Activated naive CD4-positive, alpha-beta T cell treated with anti-CD3 and anti-CD28 coated beads, Interleukin-2, amount 10 ng/mL, durations not matched to agents 7 days and 5 days (primary cell): ENCODE results near the gene NR4A2.
A peak's percentile ranks its signal among the peaks of the same experiment; 100 is the strongest.

Source experiments
- CTCF ChIA-PET: fragments of 350-600 bp; sonication (Branson Sonifier 250); formaldehyde crosslinking; loops from one replicate; lab custom pipeline; 2021; ENCODE audit warnings: antibody characterized with exemption; lab: Charles Lee
- DNase-seq: peaks from one replicate; pipeline ENCODE4 v3.0.0-alpha.2; 2020
- H3K27ac Mint-ChIP-seq: one replicate; pipeline ENCODE4 v1.8.0; 2021; ENCODE audit warnings: mild to moderate bottlenecking, moderate library complexity, mixed read lengths
- H3K27me3 Mint-ChIP-seq: one replicate; pipeline ENCODE4 v1.8.0; 2021; ENCODE audit warnings: mild to moderate bottlenecking, mixed read lengths
- H3K36me3 Mint-ChIP-seq: one replicate; pipeline ENCODE4 v1.8.0; 2021; ENCODE audit warnings: mixed read lengths
- H3K4me1 Mint-ChIP-seq: one replicate; pipeline ENCODE4 v1.8.0; 2021; ENCODE audit warnings: mixed read lengths
- H3K4me3 Mint-ChIP-seq: one replicate; pipeline ENCODE4 v1.8.0; 2021; ENCODE audit warnings: mild to moderate bottlenecking, moderate library complexity, mixed read lengths
- H3K9me3 Mint-ChIP-seq: one replicate; pipeline ENCODE4 v1.8.0; 2021; ENCODE audit warnings: mixed read lengths

NR4A2 gene

GRCh38 chr2:156332534-156333273, at the start of gene NR4A2:
TSS of gene NR4A2 (minus strand) at chr2:156332721. CDS start at chr2:156330186, 2,535 bp downstream.
- DNase-seq = peak; percentile 90
- CTCF ChIA-PET = interaction anchor here (1.3 kb wide), 1 partner anchor 10 kb away, joined by 4 read pairs; no protein-coding TSS in a partner anchor
- Mint-ChIP-seq H3K9me3 (no peaks in the 10 kb centered on the region), H3K4me1 (peaks cover 48% of the 10 kb centered on the region), H3K4me3 (peak within 1 kb of the TSS; percentile 91), H3K27ac (peak within 1 kb of the TSS; percentile 93), H3K27me3 (peaks cover 62% of the 10 kb centered on the region), H3K36me3 (no peaks in the 10 kb centered on the region)

DNA sequence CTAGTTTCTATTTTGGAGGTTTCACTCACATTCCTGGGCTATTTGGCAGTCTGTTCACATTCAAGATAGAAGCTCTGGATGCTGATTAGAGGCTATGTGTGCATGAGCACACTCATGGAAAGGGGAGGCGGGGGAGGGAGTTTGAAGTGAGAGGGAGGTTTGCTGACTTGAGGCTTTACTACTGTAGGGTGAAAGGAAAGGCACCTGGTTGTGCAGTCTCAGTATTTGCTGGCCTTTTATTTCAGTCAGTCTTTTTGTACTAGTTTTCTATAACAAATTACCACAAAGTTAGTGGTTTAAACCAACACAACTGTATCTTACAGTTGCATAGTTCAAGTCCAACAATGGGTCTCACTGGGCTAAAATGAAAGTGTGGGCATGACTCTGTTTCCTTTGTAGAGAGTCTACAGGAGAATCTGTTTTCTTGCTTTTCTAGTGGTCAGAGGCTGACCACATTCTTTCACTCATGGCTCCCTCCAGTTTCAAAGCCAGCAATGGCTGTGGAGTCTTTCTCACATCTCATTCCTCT, 47.7 kb upstream of the NR4A2 start:
- H3K27ac Mint-ChIP-seq = no peak overlapping the region
- no peak overlapping the region for H3K4me3 Mint-ChIP-seq
- DNase-seq = no peak
- CTCF ChIA-PET = no interaction called here
- H3K4me1 Mint-ChIP-seq = peaks cover 8% of the 10 kb centered on the region
- peaks cover 3% of the 10 kb centered on the region for H3K27me3 Mint-ChIP-seq
- no peaks in the 10 kb centered on the region for H3K36me3 Mint-ChIP-seq
- H3K9me3 Mint-ChIP-seq = no peaks in the 10 kb centered on the region

GRCh38 chr2:156379714-156380113, 47.2 kb upstream of the NR4A2 start:
- CTCF ChIA-PET = no interaction called here
- no peaks in the 10 kb centered on the region for H3K9me3 Mint-ChIP-seq
- H3K27me3 Mint-ChIP-seq = peaks cover 3% of the 10 kb centered on the region
- no peak overlapping the region for H3K27ac Mint-ChIP-seq
- H3K4me1 Mint-ChIP-seq = peaks cover 8% of the 10 kb centered on the region
- no peaks in the 10 kb centered on the region for H3K36me3 Mint-ChIP-seq
- H3K4me3 Mint-ChIP-seq = no peak overlapping the region
- DNase-seq = no peak

DNA sequence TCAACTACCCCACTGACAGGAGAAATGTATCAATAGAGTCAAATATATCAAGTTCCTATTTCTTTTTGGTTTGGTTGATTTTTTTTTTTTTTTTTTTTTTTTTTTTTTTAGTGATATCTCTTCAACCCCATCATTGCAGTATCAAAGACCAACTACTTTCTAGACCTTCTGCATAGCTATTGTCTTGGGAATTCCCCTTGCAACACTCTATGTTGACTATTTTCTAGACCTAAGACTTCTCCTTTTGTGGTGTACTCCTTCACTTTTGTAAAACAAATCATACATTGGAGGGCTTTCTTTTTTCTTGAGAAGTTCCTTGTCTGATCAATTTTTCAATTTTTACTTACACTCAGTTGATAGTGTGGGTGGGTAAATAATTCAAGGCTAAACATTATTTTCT, 46.5 kb upstream of the NR4A2 start:
- no peaks in the 10 kb centered on the region for H3K9me3 Mint-ChIP-seq
- no peak for DNase-seq
- H3K4me3 Mint-ChIP-seq = no peak overlapping the region
- peaks cover 8% of the 10 kb centered on the region for H3K4me1 Mint-ChIP-seq
- H3K36me3 Mint-ChIP-seq = no peaks in the 10 kb centered on the region
- H3K27ac Mint-ChIP-seq = no peak overlapping the region
- CTCF ChIA-PET = no interaction called here
- H3K27me3 Mint-ChIP-seq = peaks cover 3% of the 10 kb centered on the region

DNA sequence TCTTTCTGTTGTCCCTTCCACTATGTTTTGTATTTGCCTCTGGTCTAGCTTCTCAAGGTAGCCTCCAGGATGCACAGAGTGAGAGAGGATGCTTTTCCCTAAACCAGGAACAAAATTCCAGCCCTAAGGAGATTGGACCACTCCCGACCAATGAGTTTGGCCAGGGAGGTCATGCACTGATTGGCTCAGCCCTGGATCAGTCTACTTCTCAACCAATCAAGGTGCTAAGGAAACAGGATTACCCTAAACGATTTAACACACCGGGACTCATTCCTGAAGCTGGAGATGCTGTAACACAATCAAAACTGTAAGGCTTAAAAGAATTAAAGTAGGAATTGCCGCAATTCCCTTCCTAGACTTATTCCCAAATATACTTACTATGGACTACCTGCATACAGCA, 34.2 kb upstream of the NR4A2 start:
- peaks cover 2% of the 10 kb centered on the region for H3K9me3 Mint-ChIP-seq
- DNase-seq = no peak
- CTCF ChIA-PET = interaction anchor here (0.6 kb wide), 1 partner anchor 168 kb away, joined by 3 read pairs; no protein-coding TSS in a partner anchor
- no peaks in the 10 kb centered on the region for H3K36me3 Mint-ChIP-seq
- no peak overlapping the region for H3K4me3 Mint-ChIP-seq
- no peaks in the 10 kb centered on the region for H3K27me3 Mint-ChIP-seq
- no peaks in the 10 kb centered on the region for H3K4me1 Mint-ChIP-seq
- no peak overlapping the region for H3K27ac Mint-ChIP-seq

DNA sequence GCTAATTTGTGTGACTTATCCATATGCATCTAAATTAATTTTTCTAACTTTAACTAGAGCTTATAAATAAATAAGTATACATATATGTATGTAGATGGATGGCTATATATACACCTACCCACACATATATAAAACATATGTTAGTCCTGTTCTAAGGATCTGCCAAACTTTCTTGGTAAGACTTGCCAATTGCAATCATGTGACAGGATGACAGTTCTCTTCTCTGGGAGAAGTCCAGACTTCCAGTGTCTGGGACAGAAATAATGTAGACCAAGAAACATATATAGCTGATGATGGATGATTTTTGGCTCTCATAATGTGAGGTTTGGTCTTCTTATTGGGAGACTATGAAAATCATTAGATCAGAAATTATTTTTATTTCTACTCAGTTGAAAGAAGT, 30.6 kb upstream of the NR4A2 start:
- Mint-ChIP-seq H3K4me3 (no peak overlapping the region), H3K9me3 (no peaks in the 10 kb centered on the region), H3K4me1 (no peaks in the 10 kb centered on the region), H3K27ac (no peak overlapping the region), H3K27me3 (no peaks in the 10 kb centered on the region), H3K36me3 (no peaks in the 10 kb centered on the region)
- CTCF ChIA-PET = no interaction called here
- DNase-seq = no peak

GRCh38 chr2:156356014-156356754, 23.7 kb upstream of the NR4A2 start:
- Mint-ChIP-seq H3K4me3 (no peak overlapping the region), H3K9me3 (no peaks in the 10 kb centered on the region), H3K4me1 (no peaks in the 10 kb centered on the region), H3K27ac (no peak overlapping the region), H3K27me3 (no peaks in the 10 kb centered on the region), H3K36me3 (no peaks in the 10 kb centered on the region)
- CTCF ChIA-PET = no interaction called here
- DNase-seq = no peak

DNA sequence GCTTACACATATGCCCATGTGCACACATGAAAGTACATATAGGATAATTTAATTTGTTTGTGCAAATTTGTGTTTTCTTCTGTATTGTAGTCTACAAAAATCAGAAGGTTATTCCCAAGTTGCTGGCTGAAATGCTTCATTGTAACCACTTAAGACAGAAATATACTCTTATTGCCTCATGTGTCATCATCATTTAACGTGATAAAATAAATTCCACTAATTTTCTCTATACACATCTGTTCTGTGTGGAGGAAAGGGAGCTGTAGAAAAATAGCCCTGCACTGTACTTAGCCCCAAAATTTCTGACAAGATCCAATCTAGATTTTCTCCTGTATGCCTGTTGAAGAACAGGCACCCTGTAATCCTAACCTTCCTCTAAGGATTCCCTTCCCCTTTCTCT, 20.4 kb upstream of the NR4A2 start:
- CTCF ChIA-PET = no interaction called here
- Mint-ChIP-seq H3K9me3 (no peaks in the 10 kb centered on the region), H3K27ac (no peak overlapping the region), H3K27me3 (no peaks in the 10 kb centered on the region), H3K36me3 (no peaks in the 10 kb centered on the region), H3K4me3 (no peak overlapping the region), H3K4me1 (peaks cover 4% of the 10 kb centered on the region)
- DNase-seq = no peak

GRCh38 chr2:156350374-156351142, 18.0 kb upstream of the NR4A2 start:
- no peaks in the 10 kb centered on the region for H3K9me3 Mint-ChIP-seq
- H3K4me1 Mint-ChIP-seq = peaks cover 4% of the 10 kb centered on the region
- DNase-seq = no peak
- CTCF ChIA-PET = no interaction called here
- no peaks in the 10 kb centered on the region for H3K27me3 Mint-ChIP-seq
- no peaks in the 10 kb centered on the region for H3K36me3 Mint-ChIP-seq
- H3K27ac Mint-ChIP-seq = no peak overlapping the region
- H3K4me3 Mint-ChIP-seq = no peak overlapping the region

DNA sequence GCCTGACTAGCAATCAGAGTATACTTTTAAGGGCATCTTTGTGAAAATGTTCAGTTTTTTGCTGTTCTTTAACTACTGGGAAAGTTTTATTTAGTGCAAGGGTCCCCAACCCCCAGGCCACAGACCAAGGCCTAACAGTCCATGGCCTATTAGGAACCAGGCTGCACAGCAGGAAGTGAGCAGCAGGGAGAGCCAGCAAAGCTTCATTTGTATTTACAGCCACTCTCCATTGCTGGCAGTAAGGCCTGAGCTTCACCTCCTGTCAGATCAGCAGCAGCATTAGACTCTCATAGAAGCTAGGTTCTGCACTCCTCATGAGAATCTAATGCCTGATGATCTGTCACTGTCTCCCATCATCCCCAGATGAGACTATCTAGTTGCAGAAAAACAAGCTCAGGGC, 17.1 kb upstream of the NR4A2 start:
- Mint-ChIP-seq H3K4me1 (peaks cover 6% of the 10 kb centered on the region), H3K36me3 (no peaks in the 10 kb centered on the region), H3K27ac (no peak overlapping the region), H3K9me3 (no peaks in the 10 kb centered on the region), H3K4me3 (no peak overlapping the region), H3K27me3 (no peaks in the 10 kb centered on the region)
- DNase-seq = no peak
- CTCF ChIA-PET = interaction anchor here (0.7 kb wide), 1 partner anchor 582 kb away, joined by 3 read pairs; no protein-coding TSS in a partner anchor

- CTCF ChIA-PET = interaction anchor here (0.7 kb wide), 1 partner anchor 583 kb away, joined by 3 read pairs; no protein-coding TSS in a partner anchor
- H3K4me3 Mint-ChIP-seq = no peak overlapping the region
- DNase-seq = no peak
- H3K27me3 Mint-ChIP-seq = no peaks in the 10 kb centered on the region
- no peak overlapping the region for H3K27ac Mint-ChIP-seq
- H3K4me1 Mint-ChIP-seq = peaks cover 11% of the 10 kb centered on the region
- H3K36me3 Mint-ChIP-seq = no peaks in the 10 kb centered on the region
- no peaks in the 10 kb centered on the region for H3K9me3 Mint-ChIP-seq
These were observed 16.6 kb upstream of the NR4A2 start for GRCh38 chr2:156349161-156349560.

DNA sequence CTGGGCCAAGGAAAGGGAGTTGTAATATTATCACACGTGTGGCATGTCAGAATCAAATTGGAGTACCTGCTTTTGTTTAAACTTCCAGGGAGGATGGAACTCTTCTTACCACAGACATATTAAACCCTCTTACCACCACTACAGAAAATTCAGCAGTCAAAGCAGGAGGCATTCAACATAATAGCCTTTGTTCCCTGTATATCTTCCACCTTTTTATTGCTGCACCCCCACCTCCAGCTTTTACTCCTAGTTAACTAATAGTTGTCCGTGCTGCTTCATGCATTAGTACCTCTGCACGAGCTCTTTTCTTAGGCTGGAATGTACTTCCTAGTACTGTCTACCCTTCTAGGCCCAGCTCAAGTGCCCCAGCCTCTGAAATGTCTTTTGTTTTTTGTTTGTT, 14.9 kb upstream of the NR4A2 start:
- Mint-ChIP-seq H3K4me1 (peaks cover 21% of the 10 kb centered on the region), H3K4me3 (no peak overlapping the region), H3K27me3 (no peaks in the 10 kb centered on the region), H3K27ac (no peak overlapping the region), H3K36me3 (no peaks in the 10 kb centered on the region), H3K9me3 (no peaks in the 10 kb centered on the region)
- no peak for DNase-seq
- CTCF ChIA-PET = no interaction called here

- CTCF ChIA-PET = no interaction called here
- Mint-ChIP-seq H3K9me3 (no peaks in the 10 kb centered on the region), H3K4me1 (peaks cover 21% of the 10 kb centered on the region), H3K27me3 (no peaks in the 10 kb centered on the region), H3K27ac (no peak overlapping the region), H3K36me3 (no peaks in the 10 kb centered on the region), H3K4me3 (no peak overlapping the region)
- no peak for DNase-seq
These were observed 14.2 kb upstream of the NR4A2 start for GRCh38 chr2:156346731-156347130.

DNA sequence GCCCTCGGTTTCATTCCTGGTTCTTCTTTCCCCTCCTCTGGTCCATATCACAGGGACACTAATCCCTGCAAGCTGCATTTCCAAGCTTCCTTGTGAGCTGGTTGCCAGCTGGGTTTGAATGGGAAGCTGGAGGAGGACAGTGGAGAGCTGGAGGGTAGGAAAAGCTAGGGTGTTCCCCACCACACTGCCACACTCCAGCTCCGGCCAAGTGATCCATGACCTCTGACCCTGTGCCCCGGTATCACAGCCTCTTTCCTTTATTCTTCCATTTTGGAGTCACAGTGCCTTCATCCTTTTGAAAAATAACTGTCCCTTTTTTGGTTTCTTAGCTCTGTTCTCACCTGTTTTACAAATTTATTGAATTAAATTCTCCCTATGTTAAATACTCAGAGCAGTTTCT, 13.1 kb upstream of the NR4A2 start:
- CTCF ChIA-PET = interaction anchor here (1.6 kb wide), 1 partner anchor 243 kb away, joined by 5 read pairs; no protein-coding TSS in a partner anchor
- H3K36me3 Mint-ChIP-seq = no peaks in the 10 kb centered on the region
- DNase-seq = no peak
- no peak overlapping the region for H3K27ac Mint-ChIP-seq
- H3K4me1 Mint-ChIP-seq = peaks cover 26% of the 10 kb centered on the region
- H3K4me3 Mint-ChIP-seq = no peak overlapping the region
- no peaks in the 10 kb centered on the region for H3K9me3 Mint-ChIP-seq
- H3K27me3 Mint-ChIP-seq = no peaks in the 10 kb centered on the region
